GM21367 (cell line): ENCODE data around the gene HSPE1.
"Not testable (repeated sequence)": the region's sequence is repeated elsewhere in the genome, so short reads cannot be mapped to it uniquely, and the experiment has no call there.

Source experiments
- ATAC-seq: cut with Tn5 transposase; IDR thresholded peaks from one replicate; pipeline ENCODE4 v1.9.1; 2021; ENCODE audit not compliant: unreplicated experiment

Gene HSPE1

DNA sequence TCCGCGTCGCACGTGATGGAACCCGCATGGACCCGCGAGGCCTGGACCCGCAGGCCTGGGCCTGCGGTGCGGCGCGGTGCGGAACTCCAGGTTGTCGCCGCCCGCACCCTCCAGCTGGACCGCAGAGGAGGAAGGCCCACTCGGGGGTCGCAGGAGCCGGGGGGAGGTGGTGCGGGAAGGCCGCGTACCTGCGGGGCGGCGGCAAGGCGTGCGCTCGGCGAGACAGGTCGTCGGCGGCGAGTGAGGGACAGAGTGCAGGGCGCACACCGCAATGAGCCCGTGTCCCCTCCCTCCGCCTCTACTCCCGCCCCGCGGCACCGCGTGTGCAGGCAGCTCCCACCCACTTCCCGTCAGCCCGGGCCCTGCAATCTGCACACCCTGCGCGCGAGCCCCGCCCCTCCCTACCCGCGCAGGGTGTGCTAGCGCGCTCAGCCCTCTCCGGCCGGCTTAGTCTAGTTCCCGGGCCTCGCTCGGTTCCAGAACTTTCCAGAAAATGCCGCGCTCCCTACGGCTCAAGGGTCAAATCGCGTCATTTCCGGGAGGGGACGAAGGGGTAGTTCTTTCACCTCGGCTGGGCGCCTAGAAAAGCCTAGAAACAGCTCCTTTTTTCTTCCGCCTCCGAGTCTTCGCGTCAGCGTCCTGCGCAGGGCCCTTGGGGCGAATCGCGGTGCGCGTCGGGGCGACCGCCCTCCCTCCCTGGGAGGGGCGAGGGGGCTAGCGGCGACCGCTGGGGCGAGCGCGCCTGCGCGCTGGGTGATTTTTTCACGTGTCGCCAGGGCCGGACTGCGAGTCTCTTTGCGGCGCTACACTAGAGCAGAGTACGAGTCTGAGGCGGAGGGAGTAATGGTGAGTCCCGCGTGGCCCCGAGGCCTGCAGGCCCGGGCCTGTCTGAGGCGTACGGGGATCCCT is at the start of gene HSPE1, which contains the start of gene HSPD1:
HSPE1 (plus strand) TSS at position 786 of the 909 bp plus-strand sequence; CDS start at position 844, 58 bp downstream.
HSPD1 (minus strand) TSS at position 247 of the 909 bp plus-strand sequence. CDS start 992 bp downstream, outside the sequence.
- ATAC-seq: peak; percentile 73

GRCh38 chr2:197450465-197450864 is 49.7 kb upstream of the HSPE1 start:
- no peak for ATAC-seq

DNA sequence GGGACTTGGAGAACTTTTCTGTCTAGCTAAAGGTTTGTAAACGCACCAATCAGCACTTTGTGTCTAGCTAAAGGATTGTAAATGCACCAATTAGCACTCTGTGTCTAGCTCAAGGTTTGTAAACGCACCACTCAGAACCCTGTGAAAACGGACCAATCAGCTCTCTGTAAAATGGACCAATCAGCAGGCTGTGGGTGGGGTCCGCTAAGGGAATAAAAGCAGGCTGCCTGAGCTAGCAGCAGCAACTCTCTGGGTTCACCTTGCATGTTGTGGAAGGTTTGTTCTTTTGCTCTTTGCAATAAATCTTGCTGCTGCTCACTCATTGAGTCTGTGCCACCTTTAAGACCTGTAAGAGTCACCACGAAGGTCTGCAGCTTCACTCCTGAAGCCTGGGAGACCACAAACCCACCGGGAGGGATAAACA is 49.2 kb upstream of the HSPE1 start:
- not testable (repeated sequence) for ATAC-seq

GRCh38 chr2:197452754-197453122 is 47.4 kb upstream of the HSPE1 start:
- no peak for ATAC-seq

- peak; percentile 96 for ATAC-seq
Observed at GRCh38 chr2:197453123-197453913, 46.9 kb upstream of the HSPE1 start, which contains the start of gene COQ10B. TSS of gene COQ10B (plus strand) at chr2:197453552. CDS start at chr2:197453561, 9 bp downstream.

DNA sequence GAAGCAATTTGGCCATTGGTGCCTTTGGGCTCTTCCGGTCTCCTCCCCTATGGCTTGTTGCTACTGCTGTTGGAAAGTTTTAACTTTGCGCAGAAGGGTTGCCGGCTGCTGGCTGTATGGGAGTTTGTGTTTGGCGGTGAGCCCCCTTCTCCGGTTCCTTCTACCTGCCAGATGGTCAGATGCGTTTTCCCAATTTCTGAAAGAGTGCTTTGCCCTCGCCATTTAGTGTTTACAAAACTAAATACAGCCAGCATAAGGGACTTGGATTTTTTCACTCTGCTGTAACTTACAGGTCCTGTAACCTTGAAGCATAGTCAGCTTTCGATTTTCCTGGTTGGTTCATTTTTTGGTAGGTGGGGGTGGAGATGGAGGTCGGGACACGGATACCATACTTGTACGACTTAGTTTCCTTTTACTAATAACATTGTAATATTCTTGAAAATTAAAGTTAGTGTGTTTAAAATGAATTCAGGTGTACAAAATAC is 46.2 kb upstream of the HSPE1 start:
- ATAC-seq: peak; percentile 24

- no peak for ATAC-seq
Observed at GRCh38 chr2:197454923-197455322, 45.3 kb upstream of the HSPE1 start.

DNA sequence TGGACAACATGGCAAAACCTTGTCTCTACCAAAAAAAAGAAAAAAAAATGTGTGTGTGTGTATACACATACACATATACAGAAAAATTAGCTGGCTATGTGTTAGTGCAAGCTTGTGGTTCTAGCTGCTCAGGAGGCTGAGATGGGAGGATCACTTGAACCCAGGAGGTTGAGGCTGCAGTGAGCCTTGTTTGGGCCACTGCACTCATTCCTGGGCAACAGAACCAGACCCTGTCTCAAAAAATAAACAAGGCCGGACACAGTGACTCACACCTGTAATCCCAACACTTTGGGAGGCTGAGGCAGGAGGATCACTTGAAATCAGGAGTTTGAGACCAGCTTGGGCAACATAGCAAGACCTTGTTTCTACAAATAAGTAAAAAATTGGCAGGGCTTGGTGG is 44.8 kb upstream of the HSPE1 start:
- ATAC-seq: no peak

DNA sequence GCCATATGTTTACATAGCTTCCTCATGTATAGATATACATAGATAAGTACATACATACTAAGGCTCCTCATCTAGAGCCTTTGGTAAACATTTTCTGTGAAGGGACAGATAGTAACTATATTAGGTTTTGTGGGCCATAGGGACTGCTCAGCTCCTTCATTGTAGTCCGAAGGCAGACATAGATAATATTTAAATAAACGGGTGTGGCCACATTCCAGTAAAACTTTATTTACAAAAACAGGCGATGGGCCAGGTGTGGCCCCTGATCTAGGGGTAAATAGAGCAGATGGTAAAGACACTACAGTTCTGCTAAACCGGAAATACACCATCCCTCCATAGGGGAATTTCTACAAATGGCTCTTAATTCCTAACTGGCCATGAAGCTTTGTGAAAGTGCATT is 39.5 kb upstream of the HSPE1 start:
- ATAC-seq: no peak

GRCh38 chr2:197461057-197461456 is 39.1 kb upstream of the HSPE1 start:
- ATAC-seq: no peak

GRCh38 chr2:197464175-197464574 is 36.0 kb upstream of the HSPE1 start:
- no peak for ATAC-seq

- no peak for ATAC-seq
Observed at GRCh38 chr2:197472166-197472565, 28.0 kb upstream of the HSPE1 start.

- no peak for ATAC-seq
Observed at GRCh38 chr2:197477797-197478196, 22.4 kb upstream of the HSPE1 start.

DNA sequence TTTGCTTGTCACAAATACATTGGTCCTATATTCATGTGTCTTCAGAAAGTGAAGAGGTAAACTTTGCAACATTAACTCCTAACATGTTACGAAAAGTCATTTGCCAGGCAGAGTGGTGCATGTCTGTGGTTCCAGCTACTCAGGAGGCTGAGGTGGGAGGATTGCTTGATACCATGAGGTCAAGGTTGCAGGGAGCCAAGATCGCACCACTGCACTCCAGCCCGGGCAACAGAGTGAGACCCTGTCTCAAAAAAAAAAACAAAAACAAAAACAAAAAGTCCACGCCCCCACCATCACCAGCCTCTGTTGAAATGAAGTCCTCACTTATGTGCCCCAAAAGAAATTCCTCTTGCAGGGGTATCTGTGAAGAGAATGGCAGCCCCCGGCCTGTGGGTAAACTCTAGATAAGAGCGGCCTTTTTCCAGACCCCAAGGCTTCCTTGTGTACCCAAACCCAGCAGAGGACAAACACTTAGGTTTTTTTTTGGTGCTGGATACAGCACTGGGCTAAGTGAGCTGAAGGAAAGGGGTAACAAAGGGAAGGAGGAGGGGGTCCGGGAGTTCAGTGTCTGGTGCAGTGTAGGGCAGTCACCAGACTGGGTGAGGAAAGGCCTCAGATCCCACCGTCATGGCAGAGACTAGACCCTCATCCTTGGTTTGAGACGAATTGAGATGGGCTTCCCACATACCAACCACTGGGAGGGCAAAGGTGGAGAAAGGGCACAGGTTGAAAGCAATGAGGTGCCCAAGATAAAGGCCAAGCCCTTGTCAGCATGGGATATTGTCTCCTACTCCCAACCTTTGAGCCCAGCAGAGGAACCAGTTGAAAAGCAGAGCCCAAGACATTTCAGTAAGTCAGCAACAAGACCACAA is 19.8 kb upstream of the HSPE1 start:
- ATAC-seq: no peak

DNA sequence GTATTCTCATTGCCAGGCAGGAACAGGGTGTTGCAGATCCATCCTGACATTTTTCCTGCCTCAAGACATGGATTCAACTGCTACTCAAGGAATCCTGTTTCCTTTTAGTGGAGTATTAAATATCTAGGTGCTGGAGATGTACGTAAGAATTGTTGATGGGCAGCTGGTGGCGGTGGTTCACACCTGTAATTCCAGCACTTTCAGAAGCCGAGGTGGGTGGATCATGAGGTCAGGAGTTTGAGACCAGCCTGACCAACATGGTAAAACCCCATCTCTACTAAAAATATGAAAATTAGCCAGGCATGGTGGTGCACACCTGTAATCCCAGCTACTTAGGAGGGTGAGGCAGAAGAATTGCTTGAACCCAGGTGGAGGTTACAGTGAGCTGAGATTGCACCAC is 15.9 kb upstream of the HSPE1 start:
- ATAC-seq: not testable (repeated sequence)

DNA sequence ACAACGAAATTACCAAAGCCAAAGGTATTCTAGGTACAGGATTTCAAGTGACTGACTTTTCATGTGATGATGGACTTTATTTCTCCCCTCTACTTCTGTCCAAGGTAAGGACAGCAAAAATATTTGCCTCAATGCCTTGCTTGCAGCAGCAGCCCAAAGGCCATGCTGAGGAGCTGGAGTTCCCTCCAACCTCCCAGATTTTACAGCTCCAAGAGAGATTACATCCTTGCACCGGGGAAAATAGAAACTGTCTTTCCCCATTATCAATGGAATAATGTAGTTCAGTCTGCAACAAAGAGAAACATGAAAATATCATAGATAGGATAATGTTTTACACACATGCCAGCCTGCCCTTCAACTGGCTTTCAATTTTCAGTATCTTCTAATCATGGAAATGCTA is 14.0 kb upstream of the HSPE1 start:
- ATAC-seq: no peak

DNA sequence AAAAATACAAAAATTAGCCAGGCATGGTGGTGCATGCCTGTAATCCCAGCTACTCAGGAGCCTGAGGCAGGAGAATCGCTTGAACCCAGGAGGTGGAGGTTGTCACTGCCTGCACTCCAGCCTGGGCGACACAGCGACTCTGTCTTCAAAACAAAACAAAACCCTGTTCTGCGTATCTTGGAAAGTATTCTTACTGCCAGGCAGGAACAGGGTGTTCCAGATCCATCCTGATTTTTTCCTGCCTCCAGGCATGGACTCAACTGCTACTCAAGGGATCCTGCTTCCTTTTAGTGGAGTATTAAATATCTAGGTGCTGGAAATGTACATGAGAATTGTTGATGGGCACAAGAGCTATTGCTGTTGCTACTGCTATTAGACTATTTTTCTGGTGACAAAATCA is 12.8 kb upstream of the HSPE1 start:
- ATAC-seq: no peak

GRCh38 chr2:197495433-197496134 is 4.6 kb upstream of the HSPE1 start:
- ATAC-seq: no peak

GRCh38 chr2:197496695-197497094 is 3.5 kb upstream of the HSPE1 start:
- no peak for ATAC-seq

DNA sequence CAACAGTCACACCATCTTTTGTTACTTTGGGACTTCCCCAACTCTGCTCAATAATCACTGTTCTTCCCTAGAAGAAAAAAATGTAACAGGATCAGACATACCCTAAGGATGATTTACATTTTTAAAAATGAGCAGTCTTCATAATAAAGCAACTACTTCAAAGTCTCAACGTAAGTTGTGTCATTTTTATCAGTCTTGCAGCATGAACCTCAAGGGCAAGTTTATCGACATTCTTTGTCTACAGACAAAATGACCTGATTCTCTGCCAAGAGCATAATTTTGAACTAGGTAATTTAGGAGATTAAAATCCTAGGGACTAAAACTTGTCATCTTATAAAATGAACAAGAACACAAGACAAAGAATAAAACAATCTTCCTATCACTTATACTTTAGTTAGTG is 2.9 kb upstream of the HSPE1 start:
- ATAC-seq: no peak
